Suppressor macrophage treated with lipopolysaccharide for 1 hour (primary cell): ENCODE measurements around the gene OR2A25.
"Not testable (repeated sequence)": the region's sequence is repeated elsewhere in the genome, so short reads cannot be mapped to it uniquely, and the experiment has no call there.

ENCODE experiments used
- DNase-seq, 3 donors: peaks; one replicate each; pipeline ENCODE4 v3.0.0-alpha.2; 2020 to 2022

OR2A25 gene, protein sequence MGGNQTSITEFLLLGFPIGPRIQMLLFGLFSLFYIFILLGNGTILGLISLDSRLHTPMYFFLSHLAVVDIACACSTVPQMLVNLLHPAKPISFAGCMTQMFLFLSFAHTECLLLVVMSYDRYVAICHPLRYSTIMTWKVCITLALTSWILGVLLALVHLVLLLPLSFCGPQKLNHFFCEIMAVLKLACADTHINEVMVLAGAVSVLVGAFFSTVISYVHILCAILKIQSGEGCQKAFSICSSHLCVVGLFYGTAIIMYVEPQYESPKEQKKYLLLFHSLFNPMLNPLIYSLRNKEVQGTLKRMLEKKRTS

DNA sequence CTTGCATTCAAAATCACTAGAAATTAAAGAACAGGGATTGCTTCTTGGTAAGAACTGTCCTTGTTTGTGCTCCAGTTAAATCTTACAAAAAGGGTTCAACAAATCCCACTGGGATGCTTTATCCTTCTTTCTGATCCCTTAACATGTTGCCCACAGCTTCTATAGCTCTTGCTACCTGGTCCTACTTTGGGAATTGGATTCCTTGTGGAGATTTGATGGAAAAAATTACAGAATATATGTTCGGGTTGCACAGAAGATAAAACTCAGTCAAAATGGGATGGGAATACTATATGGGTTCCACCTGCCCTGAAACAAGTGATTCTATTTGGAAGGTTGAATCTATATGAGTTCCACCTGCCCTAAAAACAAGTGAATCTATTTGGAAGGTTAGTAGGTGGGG lies at the start of gene OR2A25:
Gene OR2A25 (plus strand): TSS at position 301 of the 400 bp plus-strand sequence. CDS start 4,409 bp downstream, outside the sequence.
- no peak for DNase-seq

DNA sequence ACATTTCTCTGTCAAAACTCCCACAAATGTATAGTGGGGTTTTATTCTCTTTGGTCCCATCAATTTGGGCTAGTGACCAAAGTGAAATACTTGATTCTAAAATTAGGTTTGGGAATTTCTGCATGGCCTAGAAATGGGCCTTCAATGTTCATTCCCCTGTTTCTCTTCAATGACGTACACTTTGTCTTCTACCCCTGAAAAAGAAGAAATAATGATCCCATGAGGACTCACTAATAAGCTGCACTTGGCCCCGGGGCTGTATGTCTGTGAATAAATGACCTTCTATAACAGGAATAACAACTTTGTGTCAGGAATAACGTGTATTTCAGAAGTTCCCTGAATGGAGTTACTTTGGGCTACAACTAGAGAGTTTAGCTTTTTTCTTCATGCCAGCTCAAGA lies 49.3 kb upstream of the OR2A25 start:
- DNase-seq, result no peak

DNA sequence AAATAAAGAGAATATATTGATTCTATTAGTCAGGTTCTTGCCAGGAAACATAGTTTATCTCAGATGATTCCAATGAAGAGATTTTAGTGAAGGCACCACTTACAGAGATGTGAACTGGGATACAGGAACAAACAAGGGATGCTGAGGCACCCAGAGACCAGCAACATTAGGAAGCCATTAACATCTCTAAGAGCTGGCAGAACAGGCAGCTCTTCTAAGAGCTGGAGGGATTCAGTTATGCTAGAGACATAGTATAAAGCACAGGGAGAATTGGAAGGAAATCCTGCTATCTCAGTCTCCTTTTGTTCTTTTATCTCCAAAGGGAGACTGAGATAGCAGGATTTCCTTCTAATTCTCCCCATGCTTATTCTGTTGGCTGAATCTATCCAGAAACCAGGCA lies 47.4 kb upstream of the OR2A25 start:
- DNase-seq, result no peak

DNA sequence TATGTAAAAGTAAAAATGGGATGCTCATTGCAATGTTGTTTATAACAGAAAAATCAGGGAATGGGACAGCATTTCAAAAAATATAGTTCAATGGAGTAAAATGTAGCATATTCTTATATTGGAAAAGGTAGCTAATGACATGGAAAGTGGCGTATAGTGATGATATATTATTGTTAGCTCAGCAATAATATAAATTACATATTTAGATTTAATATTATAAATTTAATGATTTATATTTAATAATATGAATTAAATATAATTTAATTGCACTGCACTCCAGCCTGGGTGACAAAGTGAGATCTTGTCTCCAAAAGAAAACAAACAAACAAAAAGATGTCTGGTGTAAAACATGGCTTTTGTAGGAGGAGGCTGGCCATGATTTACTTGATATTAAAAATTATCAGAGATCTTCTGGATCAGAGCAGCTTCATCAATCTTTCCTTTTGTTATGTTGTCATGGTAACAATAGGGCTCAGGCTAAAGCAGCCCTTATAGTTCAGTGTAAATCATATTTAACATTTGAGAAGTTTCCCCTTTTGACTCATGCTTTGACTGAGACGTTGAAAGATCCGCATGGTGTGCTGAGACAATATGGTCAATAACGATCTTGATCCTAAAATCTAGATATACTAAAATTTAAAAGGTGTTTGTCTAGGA lies 46.3 kb upstream of the OR2A25 start:
- DNase-seq, result no peak

DNA sequence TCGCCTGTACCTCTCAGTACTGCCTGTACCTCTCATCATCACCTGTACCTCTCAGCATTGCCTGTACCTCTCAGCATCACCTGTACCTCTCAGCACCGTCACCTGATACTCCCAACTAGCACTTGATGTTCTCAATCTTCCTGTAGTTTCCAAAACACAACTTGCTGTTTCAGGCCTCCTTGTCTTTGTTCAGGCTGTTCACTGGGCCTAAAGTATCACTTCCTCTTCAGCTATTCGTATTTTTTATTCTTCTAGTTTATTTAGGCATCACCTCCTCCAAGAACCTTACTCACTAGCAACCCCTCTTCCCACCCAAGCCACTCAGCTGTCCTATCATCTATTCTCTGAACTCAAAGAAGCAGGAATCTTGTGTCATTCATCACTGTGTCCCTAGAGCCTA lies 45.4 kb upstream of the OR2A25 start:
- DNase-seq, result no peak

DNA sequence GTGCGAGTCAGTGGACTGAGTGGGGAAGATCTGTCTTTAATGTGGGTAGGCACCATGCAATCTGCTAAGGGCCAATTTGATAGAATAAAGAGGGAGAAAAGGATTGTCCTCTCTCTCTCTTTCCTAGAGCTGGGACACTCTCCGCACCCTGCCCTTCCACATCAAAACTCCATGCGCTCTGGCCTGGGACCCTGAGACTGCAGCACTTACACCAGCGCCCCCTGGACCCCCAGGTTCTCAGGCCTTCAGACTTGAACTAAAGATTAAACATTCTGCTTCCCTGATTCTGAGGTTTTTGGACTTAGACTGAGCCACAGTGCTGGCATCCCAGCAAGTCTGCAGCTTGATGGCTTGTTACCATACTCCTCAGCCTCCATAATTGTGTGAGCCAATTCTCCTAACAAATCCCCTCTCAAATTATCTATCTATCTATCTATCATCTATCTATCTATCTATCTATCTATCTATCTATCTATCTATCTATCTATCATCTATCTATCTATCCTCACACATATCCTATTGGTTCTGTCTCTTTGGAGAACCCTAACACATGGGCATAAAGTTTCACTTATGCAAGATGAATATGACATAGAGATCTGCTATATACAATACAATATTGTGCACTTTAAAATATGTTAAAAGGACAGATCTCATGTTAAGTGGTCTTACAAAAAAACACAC lies 43.3 kb upstream of the OR2A25 start:
- DNase-seq, result no peak

DNA sequence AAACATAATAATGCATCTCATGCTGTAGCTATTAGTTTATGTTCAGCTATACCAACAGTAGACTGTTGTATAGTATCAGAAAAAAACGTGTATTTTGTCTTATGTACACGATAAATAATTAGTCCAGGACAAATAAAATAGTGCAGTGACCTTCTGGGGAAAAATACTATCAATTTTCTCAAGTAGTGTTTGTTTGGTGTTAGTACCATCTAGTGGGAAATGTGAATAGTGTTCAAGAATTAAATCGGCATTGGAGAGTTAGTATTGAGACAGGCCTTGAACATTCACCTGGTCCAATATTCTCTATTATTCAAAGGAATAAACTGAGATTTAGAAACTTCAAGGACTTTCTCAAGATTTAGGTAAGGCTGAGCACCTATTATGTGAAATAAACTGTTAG lies 42.5 kb upstream of the OR2A25 start:
- DNase-seq, result no peak

DNA sequence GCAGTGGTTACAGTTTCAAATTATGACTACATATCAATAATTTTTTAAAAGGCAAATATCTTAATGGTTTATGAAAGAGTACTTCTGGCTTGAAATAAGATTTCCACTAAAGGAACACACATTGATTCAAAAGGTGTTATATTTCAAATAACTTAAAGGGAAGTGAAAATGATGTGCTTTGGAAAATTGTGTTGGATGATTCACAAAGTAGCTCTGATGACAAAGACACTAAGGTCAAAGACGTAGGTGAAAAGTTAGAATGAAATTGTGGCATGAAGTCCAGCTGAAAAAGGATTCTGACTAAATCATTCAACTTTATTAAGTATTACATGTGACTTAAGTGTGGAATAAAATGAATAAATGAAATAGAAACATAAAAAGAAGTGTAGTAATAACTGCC lies 41.6 kb upstream of the OR2A25 start:
- DNase-seq, result peak in 2 of 3 donors; percentile 13 to 34

DNA sequence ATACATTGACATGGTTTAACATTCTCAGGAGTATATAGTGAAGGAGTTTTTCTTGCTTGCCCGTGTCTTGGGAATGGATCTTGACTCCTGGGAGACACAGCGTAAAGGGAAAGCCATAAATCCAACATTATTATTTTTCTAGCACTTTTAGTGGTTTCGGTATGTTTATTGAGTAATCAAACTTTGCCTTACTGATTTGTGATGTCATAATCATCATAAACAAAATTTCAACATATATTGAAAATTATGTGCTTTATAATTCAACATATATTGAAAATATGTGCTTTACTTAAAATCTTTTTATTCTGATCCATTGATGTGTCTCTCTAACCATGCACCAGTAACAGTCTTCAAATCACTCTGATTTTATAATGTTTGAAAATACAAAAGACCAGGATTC lies 41.1 kb upstream of the OR2A25 start:
- DNase-seq, result no peak

DNA sequence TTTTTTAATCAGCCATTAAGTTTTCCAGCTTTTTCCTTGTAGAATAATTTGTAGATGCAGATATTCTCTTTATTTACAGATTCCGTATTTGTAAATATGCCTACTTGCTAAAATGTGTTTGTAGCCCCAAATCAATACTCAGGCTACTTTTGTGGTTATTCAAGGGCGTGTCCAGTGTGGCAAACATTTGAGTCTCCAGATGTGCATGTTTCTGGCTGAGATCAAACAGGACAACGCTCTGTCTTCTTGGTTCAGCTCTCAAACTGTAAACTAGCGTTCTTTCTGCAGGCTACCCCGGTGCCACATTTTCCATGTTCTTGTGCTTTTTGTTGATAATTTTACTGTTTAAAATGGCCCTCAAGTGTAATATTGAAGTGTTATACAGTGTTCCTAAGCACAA lies 37.1 kb upstream of the OR2A25 start:
- no peak for DNase-seq

DNA sequence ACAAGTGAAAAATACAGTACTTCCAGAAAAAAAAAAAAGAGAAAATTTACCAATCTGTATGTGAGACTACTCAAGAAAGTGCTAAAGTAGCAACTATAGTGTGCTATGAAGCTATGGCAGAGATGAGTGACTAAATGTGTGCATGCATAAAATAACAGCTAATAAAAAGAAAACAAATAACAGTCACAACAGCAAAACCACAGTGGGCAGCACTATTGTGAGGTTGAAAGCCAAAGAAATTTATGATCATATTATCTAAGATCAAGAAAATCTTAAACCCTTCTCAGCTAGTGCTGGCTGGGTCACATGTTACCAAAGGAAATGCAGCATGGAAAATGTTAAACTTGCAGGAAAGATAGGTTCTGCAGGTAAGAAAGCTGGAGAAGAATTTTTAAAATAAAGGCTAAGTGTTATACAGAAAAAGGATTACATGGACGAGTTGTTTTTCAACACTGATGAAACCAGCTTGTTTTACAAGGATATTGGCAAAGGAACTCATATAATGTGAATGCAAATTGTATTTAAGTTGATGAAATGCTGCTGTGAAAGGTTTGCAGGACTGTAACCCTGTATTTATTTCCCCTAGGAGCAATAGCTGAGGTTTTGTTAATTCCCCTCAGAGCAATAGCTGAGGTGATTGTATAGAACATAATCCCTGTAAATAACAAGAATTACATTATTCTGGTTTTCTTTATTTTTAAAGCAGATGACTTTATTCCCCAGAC lies 36.5 kb upstream of the OR2A25 start:
- no peak for DNase-seq

DNA sequence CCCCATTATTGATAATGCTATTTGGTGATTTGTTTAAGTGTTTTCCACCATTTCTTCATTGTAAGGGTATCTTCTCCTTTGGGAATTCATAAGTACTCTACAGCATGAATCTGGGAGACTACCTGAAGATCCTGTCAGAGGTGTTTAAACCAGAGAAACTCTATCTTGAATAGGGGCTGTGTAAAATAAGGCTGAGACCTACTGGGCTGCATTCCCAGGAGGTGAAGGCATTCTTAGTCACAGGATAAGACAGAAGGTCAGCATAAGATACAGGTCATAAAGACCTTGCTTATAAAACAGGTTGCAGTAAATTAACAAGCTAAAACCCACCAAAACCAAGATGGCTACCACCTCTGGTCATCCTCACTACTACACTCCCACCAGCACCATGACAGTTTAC lies 34.2 kb upstream of the OR2A25 start:
- no peak for DNase-seq

DNA sequence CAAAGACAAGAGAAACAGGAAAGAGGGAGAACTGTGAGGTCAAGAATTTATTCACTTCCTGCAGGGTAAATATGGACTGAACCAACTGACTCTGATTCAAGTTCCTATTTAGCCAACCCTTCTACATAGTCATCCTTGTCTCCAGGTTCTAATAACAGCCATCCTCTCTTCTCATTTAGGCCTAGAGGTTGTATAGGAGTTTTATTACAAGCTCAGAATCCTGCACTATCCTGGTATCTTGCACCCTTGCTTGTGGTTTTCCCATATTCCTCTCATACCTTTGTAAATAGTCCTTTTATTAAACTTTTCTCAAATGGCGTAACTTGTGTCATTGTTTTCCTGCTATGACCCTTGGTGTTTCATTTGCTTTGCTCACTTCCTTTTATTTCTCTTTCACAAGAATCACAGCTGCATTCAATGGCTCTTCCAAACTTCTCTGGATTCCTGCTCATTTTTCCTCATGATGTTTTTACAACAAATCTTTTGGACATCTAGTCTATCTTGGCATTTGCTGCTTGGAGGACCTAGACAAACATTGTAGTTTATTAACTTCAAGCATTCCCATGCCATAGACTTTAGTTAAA lies 33.2 kb upstream of the OR2A25 start:
- no peak for DNase-seq

DNA sequence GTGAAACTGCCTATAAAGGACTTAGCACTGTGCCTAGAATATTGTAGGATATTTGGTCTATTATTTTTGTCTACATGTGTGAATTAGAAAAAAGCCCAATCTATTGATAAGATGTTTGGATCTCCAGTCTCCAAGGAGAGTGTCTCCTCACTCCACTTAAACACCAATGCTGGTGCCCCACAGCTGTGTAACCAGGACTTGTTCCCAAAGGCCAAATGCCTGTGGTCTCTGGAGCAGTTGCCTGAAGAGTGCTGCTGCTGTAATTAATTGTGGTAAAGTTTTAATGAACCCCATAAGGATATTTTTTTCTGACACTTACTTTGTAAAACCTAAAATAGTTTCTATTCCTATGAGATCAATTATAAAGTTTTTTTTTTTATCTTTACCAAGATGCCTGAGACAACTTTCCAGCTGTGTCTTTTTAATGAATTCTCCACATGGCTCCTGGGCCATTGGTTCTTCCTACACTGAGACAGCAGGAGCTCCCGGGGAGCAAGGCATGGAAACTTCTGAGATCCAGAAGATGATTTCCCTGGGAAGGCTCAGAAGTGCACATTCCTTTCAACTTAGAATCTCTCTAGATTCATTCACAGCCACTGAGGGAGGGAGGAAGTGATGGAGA lies 32.1 kb upstream of the OR2A25 start:
- DNase-seq, result no peak

DNA sequence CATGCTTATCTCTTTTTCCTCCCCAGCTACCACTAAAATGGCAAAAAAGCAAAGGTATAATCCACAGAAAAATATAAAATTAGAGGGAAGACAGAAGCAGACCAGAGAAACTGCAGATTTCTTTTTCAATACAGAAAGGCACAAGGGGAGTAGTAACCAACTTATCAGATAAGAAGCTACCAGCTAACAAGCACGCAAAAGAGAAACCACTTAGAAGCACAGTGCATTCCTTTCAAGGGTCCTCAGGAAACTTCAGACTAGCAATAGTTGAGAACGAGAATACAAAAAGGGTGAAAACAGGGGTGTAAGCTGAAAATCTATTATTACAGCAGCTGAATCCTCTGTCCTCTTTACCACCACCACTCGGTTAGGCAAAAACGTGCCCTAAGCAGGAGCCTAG lies 30.7 kb upstream of the OR2A25 start:
- DNase-seq, result no peak

DNA sequence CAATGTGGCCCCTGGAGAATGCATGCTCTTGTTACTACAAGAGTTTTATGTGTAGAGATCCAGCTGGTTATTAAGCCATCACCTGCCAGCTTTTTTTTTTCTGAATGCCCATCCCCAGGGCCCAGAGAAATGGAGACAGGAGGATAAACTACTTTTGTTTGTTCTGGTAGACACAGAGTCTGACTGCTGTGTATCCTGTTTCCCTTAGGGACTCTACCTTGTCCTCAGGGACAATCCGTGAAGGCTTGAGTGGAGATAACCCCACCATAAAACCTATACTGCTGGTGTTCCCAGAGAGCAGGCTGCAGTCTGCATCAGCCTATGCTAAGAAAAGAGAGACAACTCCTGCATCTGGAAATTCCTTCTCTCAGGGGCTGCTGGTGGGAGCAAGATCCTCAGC lies 21.0 kb upstream of the OR2A25 start, which contains the start of gene OR2A5:
Gene OR2A5 (plus strand): TSS at position 301 of the 400 bp plus-strand sequence. CDS start 1,454 bp downstream, outside the sequence.
- DNase-seq, result no peak

DNA sequence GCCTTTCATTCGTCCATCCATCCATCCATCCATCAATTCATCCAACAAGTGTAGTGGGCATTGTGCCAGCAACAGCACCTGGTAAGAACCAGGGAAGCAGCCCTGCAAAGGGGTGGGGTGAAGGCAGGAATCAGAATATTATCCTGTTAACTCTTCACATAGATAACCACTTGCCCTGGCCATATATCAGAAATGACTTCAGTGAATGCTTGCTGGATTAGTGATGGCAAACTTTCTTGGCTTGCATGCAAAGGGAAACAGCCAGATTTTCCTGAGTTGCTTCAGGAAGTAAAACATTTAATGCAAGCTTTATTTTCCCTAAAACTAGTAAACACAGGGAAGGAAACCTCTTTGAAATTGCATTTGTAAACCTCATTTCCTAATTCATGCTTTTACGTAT lies 20.1 kb upstream of the OR2A25 start:
- no peak for DNase-seq

DNA sequence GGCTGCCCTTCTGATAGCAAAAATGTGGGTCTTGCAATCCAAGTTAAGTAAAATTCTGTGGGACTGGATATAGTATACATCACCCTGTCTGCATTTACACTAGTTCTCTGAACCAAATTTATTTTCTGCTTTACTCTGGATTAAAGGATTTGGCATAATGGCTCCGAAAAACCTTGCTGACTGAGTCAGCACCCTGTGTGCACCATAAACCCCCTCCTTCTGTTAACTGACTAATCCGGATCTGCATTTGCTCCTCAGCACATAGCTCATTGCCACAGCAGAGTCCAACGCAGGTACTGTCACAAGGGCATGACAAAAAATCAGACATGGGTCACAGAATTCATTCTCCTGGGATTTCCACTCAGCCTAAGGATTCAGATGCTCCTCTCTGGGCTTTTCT lies 19.5 kb upstream of the OR2A25 start:
- DNase-seq, result no peak

DNA sequence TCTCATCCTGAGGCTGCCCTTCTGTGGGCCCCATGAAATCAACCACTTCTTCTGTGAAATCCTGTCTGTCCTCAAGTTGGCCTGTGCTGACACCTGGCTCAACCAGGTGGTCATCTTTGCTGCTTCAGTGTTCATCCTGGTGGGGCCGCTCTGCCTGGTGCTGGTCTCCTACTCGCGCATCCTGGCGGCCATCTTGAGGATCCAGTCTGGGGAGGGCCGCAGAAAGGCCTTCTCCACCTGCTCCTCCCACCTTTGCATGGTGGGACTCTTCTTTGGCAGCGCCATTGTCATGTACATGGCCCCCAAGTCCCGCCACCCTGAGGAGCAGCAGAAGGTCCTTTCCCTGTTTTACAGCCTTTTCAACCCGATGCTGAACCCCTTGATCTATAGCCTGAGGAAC lies 18.7 kb upstream of the OR2A25 start:
- not testable (repeated sequence) for DNase-seq

DNA sequence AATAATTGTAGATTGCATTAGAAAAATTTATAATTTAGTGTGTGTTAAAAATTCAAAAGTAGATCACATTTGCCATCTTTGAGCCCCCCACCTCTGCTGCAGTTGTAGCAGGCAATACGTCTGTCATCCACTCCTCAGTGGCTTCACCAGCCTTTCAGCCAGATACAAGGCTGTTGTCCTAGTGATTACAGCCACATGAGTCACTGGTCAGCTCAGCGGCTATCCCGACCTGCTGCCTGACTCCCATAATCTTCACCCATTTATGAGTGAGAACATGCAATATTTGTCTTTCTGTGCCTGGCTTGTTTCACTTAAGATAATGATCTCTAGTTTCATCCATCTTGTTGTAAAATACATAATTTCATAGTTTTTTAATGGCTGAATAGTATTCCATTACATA lies 11.7 kb upstream of the OR2A25 start:
- DNase-seq, result no peak

DNA sequence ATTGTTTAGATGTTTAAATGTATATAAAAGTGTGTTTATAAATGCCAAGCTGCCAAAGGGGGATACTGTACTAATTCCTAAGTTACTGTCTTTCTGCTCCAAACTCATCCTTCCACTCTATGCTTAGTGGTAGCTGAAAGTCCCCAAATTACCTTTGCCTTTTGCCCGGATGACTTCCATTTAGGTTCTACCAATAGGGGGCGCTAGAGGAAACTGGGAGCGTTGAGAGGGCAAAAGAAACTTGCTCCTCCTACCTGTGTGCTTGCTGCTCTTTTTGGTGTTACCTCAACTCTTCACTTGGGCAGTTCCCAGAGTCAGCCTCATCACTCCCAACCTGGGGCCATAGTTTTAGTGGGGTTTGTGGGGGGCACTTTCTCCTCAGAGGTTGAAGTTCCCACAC lies 5.9 kb upstream of the OR2A25 start:
- DNase-seq, result peak in 2 of 3 donors; percentile 9 to 21

DNA sequence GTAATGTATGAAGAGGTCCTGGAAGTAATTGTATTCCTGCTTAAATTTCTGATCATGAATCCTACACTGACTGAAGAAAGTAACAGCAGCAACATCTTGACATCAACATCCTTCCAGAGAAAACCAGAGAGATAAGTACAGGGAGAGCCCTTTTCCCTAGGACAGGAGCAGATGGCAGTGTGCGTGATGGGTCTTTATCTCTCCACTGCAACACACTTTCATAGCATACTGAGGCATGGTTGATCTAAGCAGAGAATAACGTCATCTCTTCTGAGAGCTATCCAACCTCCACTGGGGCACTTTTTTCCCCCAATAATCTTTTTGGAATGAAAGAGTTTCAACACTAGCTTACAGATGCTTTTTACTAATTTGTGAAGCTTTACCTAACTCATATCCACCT lies 342 bp downstream of the OR2A25 start:
- DNase-seq, result no peak

DNA sequence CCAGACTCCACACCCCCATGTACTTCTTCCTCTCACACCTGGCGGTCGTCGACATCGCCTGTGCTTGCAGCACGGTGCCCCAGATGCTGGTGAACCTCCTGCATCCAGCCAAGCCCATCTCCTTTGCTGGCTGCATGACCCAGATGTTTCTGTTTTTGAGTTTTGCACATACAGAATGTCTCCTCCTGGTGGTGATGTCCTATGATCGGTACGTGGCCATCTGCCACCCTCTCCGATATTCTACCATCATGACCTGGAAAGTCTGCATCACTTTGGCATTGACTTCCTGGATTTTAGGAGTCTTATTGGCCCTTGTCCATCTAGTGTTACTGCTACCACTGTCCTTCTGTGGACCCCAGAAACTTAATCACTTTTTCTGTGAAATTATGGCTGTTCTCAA lies 4.8 kb downstream of the OR2A25 start:
- DNase-seq, result no peak
